Fibroblast of lung (primary cell): Measurements from ENCODE around the gene SPECC1L. TPM values are rescaled to one million over a fixed set of nuclear protein-coding genes. Genes with fewer than 3 reads are reported as not detected.

Source experiments
- DNase-seq, 2 donors: peaks; one replicate each; pipeline versions ENCODE4 v3.0.0 to v3.0.0-alpha.2; 2010; ENCODE audit warnings: low read depth in 2 of 2
- H2AFZ ChIP-seq: 2 replicates; pipeline ENCODE4 v1.5.1; 2012; ENCODE audit warnings: low read length, control low read depth, inconsistent platforms
- H3K27ac ChIP-seq: 2 replicates; pipeline ENCODE4 v1.5.1; 2011; ENCODE audit warnings: low read length, control low read depth; ENCODE audit not compliant: insufficient read depth
- H3K27me3 ChIP-seq: 2 replicates; pipeline ENCODE4 v1.5.1; 2011; ENCODE audit warnings: mild to moderate bottlenecking, low read length; ENCODE audit not compliant: control insufficient read depth, insufficient read depth
- H3K36me3 ChIP-seq: 2 replicates; pipeline ENCODE4 v1.5.1; 2011; ENCODE audit warnings: low read length; ENCODE audit not compliant: control insufficient read depth, insufficient read depth
- H3K4me1 ChIP-seq: 2 replicates; pipeline ENCODE4 v1.5.1; 2011; ENCODE audit warnings: low read length; ENCODE audit not compliant: control insufficient read depth, insufficient read depth; ENCODE audit errors: extremely low read depth
- H3K4me2 ChIP-seq: 2 replicates; pipeline ENCODE4 v1.5.1; 2011; ENCODE audit warnings: low read length, control low read depth; ENCODE audit not compliant: insufficient read depth; ENCODE audit errors: extremely low read depth
- H3K4me3 ChIP-seq, 4 experiments: fragments of 200-600 bp in 1 of 4; sonication (generic) in 1 of 4; replicated peaks in 1 of 4; 2 replicates each; pipeline ENCODE4 v1.5.1; 2011 to 2016; ENCODE audit warnings: low read length in 4 of 4, low read depth in 3 of 4, mild to moderate bottlenecking in 3 of 4, control low read depth in 2 of 4, inconsistent platforms in 1 of 4, mixed read lengths in 1 of 4; ENCODE audit not compliant: insufficient read depth in 1 of 4; ENCODE audit errors: control extremely low read depth in 1 of 4
- H3K79me2 ChIP-seq: 2 replicates; pipeline ENCODE4 v1.5.1; 2012; ENCODE audit warnings: mild to moderate bottlenecking, low read length, inconsistent platforms; ENCODE audit not compliant: control insufficient read depth, insufficient read depth
- H3K9ac ChIP-seq: 2 replicates; pipeline ENCODE4 v1.5.1; 2011; ENCODE audit warnings: mild to moderate bottlenecking, low read length, control low read depth; ENCODE audit not compliant: insufficient read depth
- H3K9me3 ChIP-seq: 2 replicates; pipeline ENCODE4 v1.5.1; 2012; ENCODE audit warnings: low read depth, low read length; ENCODE audit not compliant: control insufficient read depth, insufficient read depth
- H4K20me1 ChIP-seq: 2 replicates; pipeline ENCODE4 v1.5.1; 2011; ENCODE audit warnings: low read length; ENCODE audit not compliant: control insufficient read depth, insufficient read depth; ENCODE audit errors: extremely low read depth
- CTCF ChIP-seq, 2 donors: IDR thresholded peaks in 1 of 2; conservative IDR thresholded peaks in 1 of 2; 1 replicate in 1 of 2; 2 replicates in 1 of 2; pipeline ENCODE4 v1.5.1; 2011 to 2012; ENCODE audit warnings: low read length in 2 of 2, control low read depth in 1 of 2, inconsistent platforms in 1 of 2, low read depth in 1 of 2, mild to moderate bottlenecking in 1 of 2
- EZH2 ChIP-seq: IDR thresholded peaks from 2 replicates; pipeline ENCODE4 v1.5.1; 2012; ENCODE audit warnings: low read length, control low read depth, mild to moderate bottlenecking; ENCODE audit errors: missing control alignments
- polyA plus RNA-seq, 2 donors: library from polyadenylated mRNA; depleted of rRNA in 1 of 2; stranded (reverse) in 1 of 2; unstranded in 1 of 2; fragments of >200 nt; gene quantifications; 2 replicates each; pipeline ENCODE4 v1.2.1, GENCODE V29; 2011 to 2012; ENCODE audit warnings: missing spikeins in 1 of 2
- total RNA-seq: library from RNA; depleted of rRNA; stranded (reverse); fragments of >200 nt; gene quantifications from 2 replicates; pipeline ENCODE4 v1.2.1, GENCODE V29; 2014

Gene SPECC1L
- total and polyA plus RNA-seq, 2 donors (not counting 1 experiment from before 2014, with no cell fraction given) = 40.3 to 46.2 TPM

GRCh38 chr22:24357547-24357946, 86.9 kb downstream of the SPECC1L start:
- peaks cover 2% of the 10 kb centered on the region for H3K4me1 ChIP-seq
- H4K20me1 ChIP-seq = no peaks in the 10 kb centered on the region
- no peak overlapping the region for H3K27ac ChIP-seq
- TF ChIP-seq EZH2 (no peak), CTCF (conservative IDR thresholded peaks at IDR 0.05 in 1 of 2, IDR thresholded peaks at IDR 0.05 in 1 of 2; ENCODE audit: low read depth in 1 of 2, low read length in 2 of 2) (no peak)
- H3K9me3 ChIP-seq = no peaks in the 10 kb centered on the region
- no peaks in the 10 kb centered on the region for H3K36me3 ChIP-seq
- no peak overlapping the region for H2AFZ ChIP-seq
- H3K4me3 ChIP-seq = no peak overlapping the region
- H3K79me2 ChIP-seq = no peaks in the 10 kb centered on the region
- no peak overlapping the region for H3K9ac ChIP-seq
- no peak for DNase-seq
- no peaks in the 10 kb centered on the region for H3K27me3 ChIP-seq
- no peak overlapping the region for H3K4me2 ChIP-seq

- H3K36me3 ChIP-seq = no peaks in the 10 kb centered on the region
These were observed 87.6 kb downstream of the SPECC1L start for GRCh38 chr22:24358105-24358836.

More at GRCh38 chr22:24358105-24358836, 87.6 kb downstream of the SPECC1L start:
- TF ChIP-seq CTCF (conservative IDR thresholded peaks at IDR 0.05 in 1 of 2, IDR thresholded peaks at IDR 0.05 in 1 of 2; ENCODE audit: low read depth in 1 of 2, low read length in 2 of 2) (no peak), EZH2 (no peak)
- H3K4me2 ChIP-seq = no peak overlapping the region
- H3K9me3 ChIP-seq = no peaks in the 10 kb centered on the region
- no peak for DNase-seq
- no peak overlapping the region for H3K27ac ChIP-seq
- no peaks in the 10 kb centered on the region for H4K20me1 ChIP-seq
- H3K27me3 ChIP-seq = no peaks in the 10 kb centered on the region
- no peak overlapping the region for H2AFZ ChIP-seq
- H3K4me1 ChIP-seq = peaks cover 2% of the 10 kb centered on the region
- H3K4me3 ChIP-seq = no peak overlapping the region
- no peak overlapping the region for H3K9ac ChIP-seq
- H3K79me2 ChIP-seq = no peaks in the 10 kb centered on the region
